HG03025 (cell line): ENCODE measurements around the gene TLE1.

ENCODE experiments used
- ATAC-seq: cut with Tn5 transposase; IDR thresholded peaks from one replicate; pipeline ENCODE4 v1.9.1; 2021; ENCODE audit warnings: mild to moderate bottlenecking, moderate library complexity; ENCODE audit not compliant: unreplicated experiment, low FRiP score

Gene TLE1

DNA sequence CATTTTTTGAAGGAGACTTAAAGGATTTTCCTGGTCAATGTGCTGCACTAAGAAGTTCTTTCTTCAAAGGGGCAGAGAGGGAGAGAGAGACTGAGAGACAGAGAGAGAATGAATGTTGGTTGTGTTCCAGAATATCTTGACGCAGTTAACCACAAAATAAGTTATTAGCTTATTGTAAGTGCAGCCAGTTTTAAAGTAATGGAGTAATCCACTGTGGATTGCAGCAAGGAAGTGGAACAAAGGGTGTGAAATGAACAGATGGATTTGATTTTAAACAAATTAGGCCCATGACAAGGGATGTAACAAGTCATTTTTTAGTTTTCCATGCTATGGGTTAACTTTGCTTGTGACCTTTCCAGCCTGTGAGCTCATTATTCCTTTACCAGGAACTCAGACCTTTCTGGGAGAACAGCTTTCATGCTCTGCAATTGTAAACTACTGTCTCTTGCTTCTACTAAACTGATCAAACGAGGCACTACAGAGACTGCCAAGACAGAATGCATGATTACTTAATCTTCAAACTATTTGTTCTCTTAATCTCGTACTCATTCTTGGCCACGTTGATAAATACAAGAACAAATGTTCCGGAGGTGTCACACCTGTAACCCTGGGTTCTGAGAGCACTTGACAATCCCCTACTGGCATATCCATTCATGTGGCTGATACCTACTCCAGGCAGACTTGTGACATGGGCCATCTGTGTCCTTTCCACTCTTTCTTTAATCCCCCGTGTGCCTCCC is 131.1 kb downstream of the TLE1 start:
- ATAC-seq = no peak

DNA sequence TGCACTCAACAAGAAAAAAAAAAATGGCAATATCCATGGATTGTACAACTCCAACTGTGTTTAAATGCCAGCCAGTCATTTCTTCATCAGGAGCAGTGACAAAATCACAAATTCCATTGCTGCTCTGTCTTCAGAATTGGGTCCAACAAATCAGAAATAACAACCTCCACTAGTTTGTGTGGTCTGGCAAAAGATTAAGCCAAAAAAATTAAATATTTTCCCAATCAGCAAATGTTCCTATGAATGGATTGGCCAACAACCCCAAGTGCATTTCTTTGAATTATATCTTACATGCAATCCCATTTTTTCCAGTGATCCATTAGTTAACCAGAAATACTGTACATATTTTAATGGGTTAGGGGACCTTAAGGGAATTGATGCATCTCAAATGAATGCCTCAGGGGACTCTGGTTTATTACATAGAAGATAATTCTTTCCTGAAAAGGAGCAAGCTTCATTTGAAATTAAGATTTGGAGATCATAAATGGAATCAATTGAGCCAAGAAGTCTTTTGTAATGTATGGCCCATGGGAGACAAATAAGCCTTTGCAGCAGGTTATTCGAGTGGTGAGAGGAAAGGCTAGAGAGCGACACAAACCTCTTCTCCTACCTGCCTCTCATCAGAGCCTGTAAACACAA is 131.8 kb downstream of the TLE1 start:
- no peak for ATAC-seq

DNA sequence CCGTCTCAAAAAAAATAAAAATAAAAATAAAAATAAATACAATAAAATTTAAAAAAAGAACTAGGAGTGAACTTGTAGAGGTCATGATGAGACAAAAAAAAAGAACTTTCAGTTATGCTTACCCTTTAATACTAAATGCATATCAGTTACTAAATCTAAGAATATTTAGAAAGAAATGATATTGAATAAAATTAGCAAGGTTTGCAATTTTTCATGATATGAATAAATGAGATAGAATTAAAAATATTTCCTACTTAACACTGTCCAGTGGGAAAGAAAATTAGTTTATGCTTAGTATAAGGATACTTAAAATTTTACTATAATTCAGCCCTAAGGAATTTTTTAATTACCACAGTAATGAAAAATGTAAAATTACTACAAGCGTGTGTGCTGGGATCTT is 132.4 kb downstream of the TLE1 start:
- ATAC-seq = no peak

DNA sequence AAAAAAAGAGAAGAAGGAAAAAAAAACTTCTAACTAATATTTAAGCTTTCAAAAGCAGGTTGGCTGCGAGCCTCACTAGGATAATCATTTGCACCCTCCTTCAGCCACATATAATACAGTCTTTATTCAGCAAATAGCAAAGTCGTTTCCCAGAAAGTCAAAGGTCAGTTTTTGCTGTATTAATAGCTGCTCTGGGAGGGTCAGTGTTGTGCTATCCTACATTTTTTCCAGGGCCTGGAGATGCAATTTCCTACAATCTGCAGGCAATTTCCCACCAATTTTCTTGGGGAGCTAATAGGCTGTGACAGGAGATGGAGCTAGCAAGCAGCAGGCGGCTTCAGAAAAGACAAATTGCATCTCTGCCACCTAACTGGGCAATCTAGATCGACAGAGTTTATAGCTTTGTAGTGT is 136.8 kb downstream of the TLE1 start:
- ATAC-seq = no peak

DNA sequence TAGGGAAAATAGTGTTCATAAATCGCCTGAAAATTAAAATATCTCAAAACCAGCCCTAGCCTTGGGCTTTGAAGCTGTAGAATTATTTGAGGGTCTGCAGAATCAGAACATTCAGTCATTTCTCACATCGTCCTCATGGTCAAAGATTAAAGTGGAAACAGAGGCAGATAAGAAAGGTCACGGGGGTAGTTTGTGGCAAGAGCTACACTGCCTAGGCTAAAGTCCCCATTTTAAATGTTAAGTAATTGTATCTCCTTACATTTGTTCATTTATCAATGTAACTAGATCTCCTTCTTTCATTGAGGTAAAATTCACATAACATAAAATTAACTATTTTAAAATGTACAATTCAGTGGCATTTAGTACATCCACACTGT is 139.2 kb downstream of the TLE1 start:
- no peak for ATAC-seq

DNA sequence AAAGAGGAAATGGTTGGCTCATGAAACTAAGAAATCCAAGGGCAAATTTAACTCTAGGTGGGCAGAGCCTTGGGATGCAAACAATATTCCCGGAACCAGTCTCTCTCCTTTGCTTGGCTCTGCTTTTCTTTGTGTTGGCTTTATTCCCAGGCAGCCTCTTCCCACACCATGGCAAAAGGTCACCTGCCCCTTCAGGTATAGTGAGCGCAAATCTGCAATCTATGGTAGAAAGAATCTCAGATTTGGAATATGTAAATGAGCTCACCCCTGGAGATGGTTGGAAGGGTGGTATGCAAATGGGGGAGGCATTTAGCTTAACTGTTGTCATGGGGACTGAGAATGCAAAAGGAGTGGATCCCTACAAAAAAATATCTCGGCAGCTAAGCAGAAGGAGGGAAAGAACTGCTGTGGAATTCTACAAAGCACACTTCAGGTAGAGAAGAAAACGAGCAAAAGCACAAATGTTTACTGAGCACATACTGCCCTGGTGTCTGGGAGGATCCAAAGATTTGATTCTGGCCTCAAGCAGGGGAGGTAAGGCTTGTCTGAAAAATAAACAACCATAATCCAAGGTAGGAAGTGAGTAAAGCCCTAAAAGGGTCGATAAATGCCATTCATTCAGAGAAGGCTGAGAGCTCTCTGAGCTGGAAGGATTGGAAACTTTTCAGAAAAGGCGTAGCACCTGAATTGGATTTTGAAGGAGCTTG is 139.7 kb downstream of the TLE1 start:
- ATAC-seq = no peak

DNA sequence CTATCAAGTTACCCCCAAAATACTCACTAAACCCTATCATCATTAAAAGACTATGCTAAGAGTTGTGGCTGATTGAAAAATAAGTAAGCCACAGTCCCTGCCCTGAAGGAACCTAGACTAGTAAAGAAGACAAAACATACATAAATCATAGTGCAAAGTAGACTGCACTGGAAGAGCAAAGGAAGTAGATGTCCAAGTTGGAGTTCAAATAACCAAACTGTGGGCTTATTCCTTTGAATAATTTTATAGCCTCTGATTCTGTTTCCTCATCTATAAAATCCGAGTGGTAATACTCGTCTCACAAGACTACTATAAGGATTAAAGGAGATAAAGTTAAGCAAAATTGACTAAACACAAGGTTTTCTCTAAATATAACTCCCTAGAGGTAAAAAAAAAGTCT is 140.4 kb downstream of the TLE1 start:
- ATAC-seq = no peak

DNA sequence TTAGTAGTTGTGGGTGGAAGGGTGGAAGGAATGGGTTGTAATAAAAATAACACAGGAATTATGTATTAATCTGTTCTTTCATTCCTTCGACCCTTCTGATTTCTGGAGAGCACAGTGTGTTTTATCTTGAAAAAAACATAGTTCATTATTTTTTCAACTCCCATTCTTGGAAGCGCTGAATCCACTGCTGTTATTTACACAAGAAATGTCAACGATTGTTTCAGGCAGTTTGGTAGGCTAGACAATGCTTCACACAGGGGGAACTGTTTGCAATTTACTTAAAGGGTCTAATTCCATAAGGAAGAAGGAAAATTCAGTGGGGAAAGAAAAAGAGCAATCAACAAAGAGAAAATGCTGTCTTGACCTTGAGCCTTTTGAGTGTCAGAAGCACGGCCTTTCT is 142.9 kb downstream of the TLE1 start:
- no peak for ATAC-seq

DNA sequence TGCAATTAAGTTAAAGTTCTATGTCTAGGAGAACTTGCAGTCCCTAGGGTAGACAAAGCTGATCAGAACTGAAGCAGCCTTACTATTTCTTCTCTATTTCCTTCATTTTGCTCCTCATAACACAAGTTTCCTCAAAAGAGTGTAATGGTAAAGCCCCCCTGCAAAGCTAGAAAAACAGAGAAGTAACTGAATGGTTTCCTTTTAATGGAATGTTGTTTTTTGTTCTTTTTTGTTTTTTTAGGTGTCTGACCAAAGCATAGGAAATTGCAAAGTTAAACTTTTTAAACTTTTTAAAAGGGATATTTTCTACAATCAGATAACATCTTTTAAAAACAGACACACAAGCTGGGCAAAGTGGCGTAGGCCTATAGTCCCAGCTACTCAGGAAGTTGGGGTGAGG is 145.7 kb downstream of the TLE1 start:
- no peak for ATAC-seq

DNA sequence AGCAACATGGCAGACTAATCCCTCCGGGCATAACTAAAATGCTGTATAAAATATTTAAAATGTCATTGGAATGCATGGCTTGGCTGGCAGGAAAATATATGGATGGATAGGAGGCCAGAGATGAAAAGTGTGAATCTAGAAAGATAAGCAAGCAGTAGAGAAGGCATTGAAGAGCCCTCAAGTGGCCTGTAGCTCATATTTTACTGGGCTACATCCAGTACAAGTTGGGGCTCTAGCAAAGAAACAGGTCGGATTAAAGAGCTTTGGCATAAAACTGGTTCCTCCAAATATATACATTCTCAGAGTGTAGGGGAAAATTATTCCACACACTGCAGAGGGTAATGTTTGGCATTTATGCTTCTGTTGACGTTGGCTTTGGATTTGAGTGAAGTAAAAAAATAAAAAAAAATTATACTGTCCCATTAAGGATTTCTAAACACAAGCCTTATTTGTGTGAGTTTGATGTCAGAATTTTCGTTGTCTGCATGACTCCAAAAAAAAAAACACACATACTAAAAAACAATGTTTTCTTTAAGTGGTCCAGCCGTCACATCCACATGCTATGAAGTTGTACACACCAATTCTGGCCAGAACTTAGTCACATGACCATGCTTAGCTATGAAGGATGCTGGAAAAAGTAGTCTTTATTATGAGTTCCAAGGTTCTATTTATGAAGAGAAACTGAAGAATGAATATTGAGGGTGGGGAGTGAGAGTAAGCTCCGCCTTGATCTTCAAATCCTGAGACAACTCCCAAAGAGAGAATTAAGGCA is 147.0 kb downstream of the TLE1 start:
- no peak for ATAC-seq

DNA sequence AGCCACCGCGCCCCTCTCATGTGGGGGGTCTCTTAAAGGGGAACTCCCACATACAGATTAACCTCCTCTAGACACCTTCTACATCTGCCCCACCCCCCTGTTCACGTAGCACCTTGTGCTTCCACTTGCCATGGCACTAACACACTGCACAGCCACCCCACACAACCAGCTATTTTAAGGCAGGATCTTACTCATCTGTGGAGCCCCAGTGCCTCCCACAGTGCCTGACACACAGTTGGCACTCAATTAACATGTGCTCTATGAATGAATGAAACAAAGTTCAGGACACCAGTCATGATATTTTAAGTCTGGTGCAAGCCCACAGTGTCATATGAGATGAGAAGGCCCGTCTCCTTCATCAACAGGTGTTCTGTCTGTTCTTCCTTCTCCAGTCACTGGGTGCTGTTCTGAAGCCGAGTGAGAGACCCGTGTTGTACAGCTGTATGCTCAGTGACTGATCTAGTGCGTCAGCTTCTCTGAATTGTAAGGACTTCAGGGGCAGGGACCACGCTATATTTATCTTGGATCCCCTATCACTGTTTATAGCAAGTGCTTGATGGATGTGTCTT is 149.1 kb downstream of the TLE1 start:
- ATAC-seq = no peak

DNA sequence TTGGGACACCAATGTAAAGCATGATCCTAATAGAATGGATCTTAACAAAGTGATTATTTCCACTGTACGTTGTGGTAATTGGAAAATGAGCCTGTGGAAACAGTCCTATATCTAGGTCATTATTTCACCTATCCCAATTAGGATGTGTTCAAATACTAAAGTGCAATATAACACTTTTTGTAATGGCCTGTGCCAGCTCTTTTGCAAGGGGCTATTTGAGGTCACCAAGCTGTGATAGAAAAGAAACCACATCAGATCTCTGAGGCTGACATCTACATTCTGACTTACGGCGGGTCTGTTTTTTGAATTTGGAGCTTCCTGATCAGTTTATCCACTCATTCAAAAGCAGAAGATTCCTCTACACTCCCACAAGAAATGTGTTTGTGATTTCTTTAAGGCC is 150.0 kb downstream of the TLE1 start:
- no peak for ATAC-seq

DNA sequence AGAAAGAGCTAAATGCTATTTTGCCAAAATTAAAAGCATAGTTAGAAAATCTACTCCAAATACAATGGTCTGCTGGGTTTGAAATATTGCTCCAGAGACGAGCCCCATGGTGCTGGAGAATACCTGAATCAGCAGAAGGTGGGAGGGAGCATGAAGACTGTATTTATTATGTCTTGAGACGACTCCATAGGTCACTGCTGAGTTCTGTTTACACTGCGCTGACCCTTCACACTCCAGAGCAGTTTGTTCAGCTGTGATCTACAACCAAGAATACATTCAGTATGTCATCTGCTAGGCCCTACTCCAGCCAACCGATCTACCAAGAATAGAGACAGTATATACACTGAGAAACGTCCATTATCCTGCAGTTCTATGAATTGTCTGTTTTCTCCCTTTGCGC is 150.5 kb downstream of the TLE1 start:
- no peak for ATAC-seq

DNA sequence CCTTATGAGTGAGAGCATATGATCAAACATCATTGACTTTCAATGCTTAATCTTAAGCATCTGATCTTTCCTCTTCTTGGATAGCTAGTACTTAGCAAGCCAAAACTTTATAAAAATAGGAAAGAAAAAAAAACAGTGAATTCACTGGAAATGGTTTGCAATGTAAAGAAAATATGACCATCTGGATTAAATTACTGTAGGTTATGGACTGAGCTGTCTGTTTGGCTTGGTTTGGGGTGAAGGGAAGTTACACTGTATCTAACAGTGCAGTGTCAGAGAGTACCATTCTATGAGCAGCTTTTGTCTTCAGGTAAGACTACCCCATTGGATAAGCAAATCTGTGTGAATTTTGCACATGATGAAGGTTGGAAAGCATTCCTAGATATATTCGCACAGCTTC is 151.4 kb downstream of the TLE1 start:
- ATAC-seq = no peak

DNA sequence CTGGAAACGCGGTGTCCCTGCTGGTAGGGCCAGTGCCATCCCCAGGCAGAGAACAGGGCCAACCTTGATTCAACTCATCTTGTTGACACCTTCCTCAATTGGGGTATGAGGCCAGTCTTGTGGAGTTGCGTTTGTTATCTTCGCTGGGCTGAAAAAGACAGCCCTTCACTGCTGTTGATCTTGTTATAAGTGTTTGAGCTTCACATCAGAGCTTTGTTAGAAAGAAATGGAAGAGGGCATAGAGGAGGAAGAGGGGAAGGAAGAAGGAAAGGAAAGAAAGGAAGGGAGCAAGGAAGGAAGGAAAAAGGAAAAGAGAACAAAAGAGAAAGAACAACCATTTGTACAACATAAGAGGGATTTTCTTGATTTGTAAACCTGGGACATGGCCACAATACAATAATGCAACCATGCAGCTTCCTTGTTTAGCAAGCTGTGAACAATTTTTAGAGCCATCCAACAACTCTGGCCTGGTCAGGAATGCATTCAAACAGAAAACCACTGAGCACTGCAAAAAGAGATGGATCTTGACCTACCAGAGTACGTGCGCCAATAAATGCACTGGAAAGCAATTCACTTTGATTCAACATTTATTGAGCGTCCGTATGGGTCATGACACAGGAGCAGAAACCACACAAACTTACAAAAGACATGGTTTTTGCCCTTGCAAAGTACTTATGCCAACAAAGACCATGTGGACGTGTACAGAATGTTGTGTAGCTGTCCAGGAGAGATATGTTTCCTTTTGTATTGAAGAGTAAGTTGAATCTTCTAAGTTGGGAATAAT is 152.9 kb downstream of the TLE1 start:
- no peak for ATAC-seq

DNA sequence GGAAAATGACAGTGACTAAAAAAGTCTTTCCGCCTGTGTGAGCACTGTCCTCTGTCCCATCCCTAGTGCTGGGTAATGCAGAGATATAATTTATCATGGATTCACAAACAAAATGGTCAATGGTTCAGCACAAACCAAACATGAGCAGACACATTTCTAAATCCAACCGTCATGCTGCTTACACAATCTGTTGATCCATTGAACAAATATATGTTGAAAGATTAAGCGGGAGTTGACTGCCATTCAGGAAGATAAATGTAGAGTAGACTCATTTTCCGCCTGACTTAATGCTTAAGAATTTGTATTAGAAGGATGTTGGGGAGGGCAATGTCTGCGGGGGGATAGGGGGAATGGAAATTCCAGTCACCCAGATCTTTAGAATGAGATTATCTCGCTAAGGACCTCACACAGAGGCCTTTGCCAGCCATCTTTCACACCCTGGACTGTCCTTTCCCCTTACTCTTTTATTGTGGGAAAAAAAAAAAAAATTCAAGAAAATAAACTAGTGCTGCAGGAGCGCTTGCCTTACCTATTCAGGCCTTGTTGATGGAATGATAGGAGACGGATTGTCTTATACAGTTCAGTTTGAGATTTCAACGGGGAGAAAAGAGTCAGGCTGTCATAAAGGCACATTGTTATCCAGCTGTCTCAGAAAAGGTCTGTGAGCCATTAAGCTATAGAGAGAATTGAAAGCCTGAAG is 153.7 kb downstream of the TLE1 start:
- no peak for ATAC-seq

DNA sequence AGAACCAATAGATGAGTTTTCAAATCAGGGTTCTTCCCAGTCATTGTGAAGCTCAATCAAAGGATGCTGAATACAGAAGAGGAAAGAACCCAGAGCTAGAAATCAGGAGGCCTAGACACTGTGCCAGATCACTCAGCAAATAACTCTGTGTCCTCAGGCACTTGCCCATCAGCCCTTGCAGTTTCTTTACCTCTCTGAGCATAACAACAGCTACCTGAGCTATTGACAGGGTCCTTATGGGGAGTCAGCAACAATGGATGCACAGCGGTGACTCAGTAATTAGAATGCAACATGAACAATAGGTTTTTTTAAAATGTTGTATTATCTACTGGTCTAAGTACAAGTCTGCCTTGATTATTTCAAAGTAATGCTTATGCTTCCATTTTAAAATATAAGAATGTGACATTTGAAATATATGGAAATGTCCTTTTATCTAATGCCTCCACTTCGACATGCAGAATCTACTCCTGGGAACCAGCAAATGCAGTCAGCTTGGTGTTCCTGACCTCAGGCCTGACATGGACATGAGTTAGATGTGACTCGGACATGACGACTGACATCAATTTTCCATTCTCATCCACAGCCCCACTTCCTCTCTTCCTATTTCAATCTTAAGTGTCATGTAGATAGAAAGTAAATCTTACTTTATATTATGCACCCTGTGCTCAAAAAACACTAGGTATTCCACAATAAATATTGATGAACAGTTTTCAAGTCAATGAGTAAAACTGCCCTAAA is 155.0 kb downstream of the TLE1 start:
- no peak for ATAC-seq
